WTC11 (cell line): ENCODE measurements around the gene C6orf141. TPM values are rescaled to one million over a fixed set of nuclear protein-coding genes. Genes with fewer than 3 reads are reported as not detected.

Source experiments
- ATAC-seq: fragments of 200-7000 bp; cut with Tn5 transposase; 2 replicates; pipeline ENCODE4 v1.10.0; 2021; ENCODE audit warnings: mild to moderate bottlenecking, moderate library complexity
- CTCF ChIA-PET: fragments of 300-600 bp; sonication (Branson Sonifier 250); formaldehyde crosslinking; loops from one replicate; lab custom pipeline; 2021; ENCODE audit warnings: antibody characterized with exemption; lab: Charles Lee
- POLR2A ChIA-PET: fragments of 350-600 bp; sonication (Branson Sonifier 250); formaldehyde crosslinking; loops from one replicate; lab custom pipeline; 2021; ENCODE audit warnings: antibody characterized with exemption; lab: Charles Lee
- DNase-seq: peaks from one replicate; pipeline ENCODE4 v3.0.0; 2021; ENCODE audit warnings: low spot score
- H3K27ac Mint-ChIP-seq: 2 replicates; pipeline ENCODE4 v1.8.0; 2021; ENCODE audit warnings: mixed read lengths
- H3K27me3 Mint-ChIP-seq: 2 replicates; pipeline ENCODE4 v1.8.0; 2021; ENCODE audit warnings: low read depth, mild to moderate bottlenecking, moderate library complexity, mixed read lengths
- H3K36me3 Mint-ChIP-seq: 2 replicates; pipeline ENCODE4 v1.8.0; 2021; ENCODE audit warnings: mixed read lengths
- H3K4me1 Mint-ChIP-seq: 2 replicates; pipeline ENCODE4 v1.8.0; 2022; ENCODE audit warnings: mixed read lengths
- H3K4me3 Mint-ChIP-seq: 2 replicates; pipeline ENCODE4 v1.8.0; 2021; ENCODE audit warnings: mild to moderate bottlenecking, moderate library complexity, mixed read lengths
- H3K9me3 Mint-ChIP-seq: 2 replicates; pipeline ENCODE4 v1.8.0; 2021; ENCODE audit warnings: mixed read lengths
- CDX4 ChIP-seq: fragments of 250-450 bp; sonication (Bioruptor Pico); IDR thresholded peaks from 2 replicates; pipeline ENCODE4 v1.9.0; 2021; ENCODE audit warnings: moderate library complexity, mild to moderate bottlenecking, inconsistent platforms, borderline replicate concordance
- CREB1 ChIP-seq: sonication (generic); formaldehyde crosslinking; IDR thresholded peaks from 2 replicates; pipeline ENCODE4 v1.8.0; 2023; ENCODE audit warnings: mild to moderate bottlenecking, missing genetic modification reagents
- E2F5 ChIP-seq: sonication (generic); formaldehyde crosslinking; IDR thresholded peaks from 2 replicates; pipeline ENCODE4 v1.8.1; 2022; ENCODE audit warnings: mild to moderate bottlenecking, moderate library complexity, missing genetic modification reagents
- FOXJ3 ChIP-seq: sonication (generic); formaldehyde crosslinking; IDR thresholded peaks from 2 replicates; pipeline ENCODE4 v1.9.0; 2021; ENCODE audit warnings: missing genetic modification reagents, mild to moderate bottlenecking, borderline replicate concordance
- JAZF1 ChIP-seq: fragments of 250-450 bp; sonication (Bioruptor Pico); IDR thresholded peaks from 2 replicates; pipeline ENCODE4 v1.9.0; 2021; ENCODE audit warnings: moderate library complexity, mild to moderate bottlenecking, inconsistent platforms
- KAT7 ChIP-seq: sonication (generic); formaldehyde crosslinking; IDR thresholded peaks from 2 replicates; pipeline ENCODE4 v1.8.1; 2023; ENCODE audit warnings: missing genetic modification reagents, mild to moderate bottlenecking, borderline replicate concordance
- MYBL2 ChIP-seq: sonication (generic); formaldehyde crosslinking; IDR thresholded peaks from 2 replicates; pipeline ENCODE4 v1.8.1; 2023; ENCODE audit warnings: mild to moderate bottlenecking, moderate library complexity, missing genetic modification reagents
- NFYB ChIP-seq: sonication (generic); formaldehyde crosslinking; conservative IDR thresholded peaks from 2 replicates; pipeline ENCODE4 v1.8.0; 2022; ENCODE audit warnings: low read depth, missing genetic modification reagents
- NR1H2 ChIP-seq: sonication (generic); formaldehyde crosslinking; IDR thresholded peaks from 2 replicates; pipeline ENCODE4 v1.9.0; 2021; ENCODE audit warnings: mild to moderate bottlenecking, moderate library complexity, missing genetic modification reagents
- NR2C2 ChIP-seq: sonication (generic); formaldehyde crosslinking; IDR thresholded peaks from 2 replicates; pipeline ENCODE4 v1.8.0; 2022; ENCODE audit warnings: mild to moderate bottlenecking, missing genetic modification reagents
- PRRX2 ChIP-seq: fragments of 250-450 bp; sonication (Bioruptor Pico); IDR thresholded peaks from 2 replicates; pipeline ENCODE4 v1.8.0; 2021; ENCODE audit warnings: mild to moderate bottlenecking
- RELA ChIP-seq: sonication (generic); formaldehyde crosslinking; IDR thresholded peaks from 2 replicates; pipeline ENCODE4 v1.8.1; 2022; ENCODE audit warnings: missing genetic modification reagents, mild to moderate bottlenecking, borderline replicate concordance
- RORB ChIP-seq: fragments of 250-450 bp; sonication (Bioruptor Pico); IDR thresholded peaks from 2 replicates; pipeline ENCODE4 v1.9.0; 2021; ENCODE audit warnings: mild to moderate bottlenecking
- TCF7 ChIP-seq: sonication (generic); formaldehyde crosslinking; IDR thresholded peaks from 2 replicates; pipeline ENCODE4 v1.8.0; 2022; ENCODE audit warnings: mild to moderate bottlenecking, low read depth, missing genetic modification reagents, moderate library complexity
- ZNF219 ChIP-seq: sonication (generic); formaldehyde crosslinking; IDR thresholded peaks from 2 replicates; pipeline ENCODE4 v1.8.0; 2023; ENCODE audit warnings: missing genetic modification reagents, mild to moderate bottlenecking, borderline replicate concordance
- total RNA-seq: library from RNA; stranded (reverse); gene quantifications from 3 replicates; pipeline ENCODE4 v1.2.3, GENCODE V29; 2021
- TF ChIP-seq, protein P1 (sequence below): sonication (generic); formaldehyde crosslinking; IDR thresholded peaks from 2 replicates; pipeline ENCODE4 v1.8.1; 2023; ENCODE audit warnings: mild to moderate bottlenecking, missing genetic modification reagents, borderline replicate concordance
- TF ChIP-seq, protein P2 (sequence below): sonication (generic); formaldehyde crosslinking; IDR thresholded peaks from 2 replicates; pipeline ENCODE4 v1.8.1; 2023; ENCODE audit warnings: mild to moderate bottlenecking, moderate library complexity, missing genetic modification reagents

The C6orf141 gene
- total RNA-seq, 1 experiment from 2014 or later = 14.4 TPM

- H3K4me3 Mint-ChIP-seq = no peak overlapping the region
- H3K36me3 Mint-ChIP-seq = peaks cover 27% of the 10 kb centered on the region
- ChIA-PET CTCF (interaction anchor here (0.7 kb wide), 1 partner anchor 9 kb away, joined by 3 read pairs; no protein-coding TSS in a partner anchor), POLR2A (no interaction called here)
- DNase-seq = no peak
- H3K4me1 Mint-ChIP-seq = peaks cover 35% of the 10 kb centered on the region
- TF ChIP-seq RELA (no peak), NR2C2 (CRISPR knock-in tag) (no peak), ZNF219 (no peak), NFYB (CRISPR knock-in tag) (no peak), CREB1 (CRISPR knock-in tag) (no peak), TCF7 (no peak), KAT7 (CRISPR knock-in tag) (no peak), PRRX2 (no peak), FOXJ3 (no peak)
- TF ChIP-seq, protein P1, sequence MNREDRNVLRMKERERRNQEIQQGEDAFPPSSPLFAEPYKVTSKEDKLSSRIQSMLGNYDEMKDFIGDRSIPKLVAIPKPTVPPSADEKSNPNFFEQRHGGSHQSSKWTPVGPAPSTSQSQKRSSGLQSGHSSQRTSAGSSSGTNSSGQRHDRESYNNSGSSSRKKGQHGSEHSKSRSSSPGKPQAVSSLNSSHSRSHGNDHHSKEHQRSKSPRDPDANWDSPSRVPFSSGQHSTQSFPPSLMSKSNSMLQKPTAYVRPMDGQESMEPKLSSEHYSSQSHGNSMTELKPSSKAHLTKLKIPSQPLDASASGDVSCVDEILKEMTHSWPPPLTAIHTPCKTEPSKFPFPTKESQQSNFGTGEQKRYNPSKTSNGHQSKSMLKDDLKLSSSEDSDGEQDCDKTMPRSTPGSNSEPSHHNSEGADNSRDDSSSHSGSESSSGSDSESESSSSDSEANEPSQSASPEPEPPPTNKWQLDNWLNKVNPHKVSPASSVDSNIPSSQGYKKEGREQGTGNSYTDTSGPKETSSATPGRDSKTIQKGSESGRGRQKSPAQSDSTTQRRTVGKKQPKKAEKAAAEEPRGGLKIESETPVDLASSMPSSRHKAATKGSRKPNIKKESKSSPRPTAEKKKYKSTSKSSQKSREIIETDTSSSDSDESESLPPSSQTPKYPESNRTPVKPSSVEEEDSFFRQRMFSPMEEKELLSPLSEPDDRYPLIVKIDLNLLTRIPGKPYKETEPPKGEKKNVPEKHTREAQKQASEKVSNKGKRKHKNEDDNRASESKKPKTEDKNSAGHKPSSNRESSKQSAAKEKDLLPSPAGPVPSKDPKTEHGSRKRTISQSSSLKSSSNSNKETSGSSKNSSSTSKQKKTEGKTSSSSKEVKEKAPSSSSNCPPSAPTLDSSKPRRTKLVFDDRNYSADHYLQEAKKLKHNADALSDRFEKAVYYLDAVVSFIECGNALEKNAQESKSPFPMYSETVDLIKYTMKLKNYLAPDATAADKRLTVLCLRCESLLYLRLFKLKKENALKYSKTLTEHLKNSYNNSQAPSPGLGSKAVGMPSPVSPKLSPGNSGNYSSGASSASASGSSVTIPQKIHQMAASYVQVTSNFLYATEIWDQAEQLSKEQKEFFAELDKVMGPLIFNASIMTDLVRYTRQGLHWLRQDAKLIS = no peak
- TF ChIP-seq, protein P2, sequence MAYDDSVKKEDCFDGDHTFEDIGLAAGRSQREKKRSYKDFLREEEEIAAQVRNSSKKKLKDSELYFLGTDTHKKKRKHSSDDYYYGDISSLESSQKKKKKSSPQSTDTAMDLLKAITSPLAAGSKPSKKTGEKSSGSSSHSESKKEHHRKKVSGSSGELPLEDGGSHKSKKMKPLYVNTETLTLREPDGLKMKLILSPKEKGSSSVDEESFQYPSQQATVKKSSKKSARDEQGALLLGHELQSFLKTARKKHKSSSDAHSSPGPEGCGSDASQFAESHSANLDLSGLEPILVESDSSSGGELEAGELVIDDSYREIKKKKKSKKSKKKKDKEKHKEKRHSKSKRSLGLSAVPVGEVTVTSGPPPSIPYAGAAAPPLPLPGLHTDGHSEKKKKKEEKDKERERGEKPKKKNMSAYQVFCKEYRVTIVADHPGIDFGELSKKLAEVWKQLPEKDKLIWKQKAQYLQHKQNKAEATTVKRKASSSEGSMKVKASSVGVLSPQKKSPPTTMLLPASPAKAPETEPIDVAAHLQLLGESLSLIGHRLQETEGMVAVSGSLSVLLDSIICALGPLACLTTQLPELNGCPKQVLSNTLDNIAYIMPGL (CRISPR knock-in tag) = no peak
- TF ChIP-seq, all 79 proteins: peak for 0
- H3K27me3 Mint-ChIP-seq = peaks cover 98% of the 10 kb centered on the region
- H3K9me3 Mint-ChIP-seq = no peaks in the 10 kb centered on the region
- no peak overlapping the region for H3K27ac Mint-ChIP-seq
- no peak for ATAC-seq
These were observed 6.7 kb downstream of the C6orf141 start for GRCh38 chr6:49557177-49557576.

DNA sequence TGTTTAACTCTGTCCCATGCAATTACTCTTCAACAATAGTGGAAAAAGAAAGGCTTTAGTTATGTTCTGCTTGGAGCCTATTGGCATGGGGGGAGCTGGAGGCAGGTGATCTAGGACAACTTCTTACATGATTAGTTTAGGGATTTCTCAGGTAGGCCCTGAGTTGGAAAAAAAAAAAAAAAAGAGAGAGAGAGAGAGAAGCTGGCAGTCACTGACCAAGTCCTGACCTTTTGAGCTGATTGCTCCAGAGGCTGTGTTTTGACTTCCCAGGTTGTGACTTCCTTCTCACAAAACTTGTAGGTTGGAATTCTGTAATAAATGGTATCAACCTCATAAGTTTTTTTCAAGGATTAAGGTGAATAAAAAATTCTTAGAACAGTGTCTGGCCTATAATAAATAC, 7.8 kb downstream of the C6orf141 start:
- Mint-ChIP-seq H3K27me3 (peaks cover 94% of the 10 kb centered on the region), H3K36me3 (peaks cover 27% of the 10 kb centered on the region), H3K4me1 (peaks cover 24% of the 10 kb centered on the region), H3K27ac (no peak overlapping the region), H3K9me3 (no peaks in the 10 kb centered on the region), H3K4me3 (no peak overlapping the region)
- no peak for ATAC-seq
- DNase-seq = no peak
- TF ChIP-seq JAZF1 (no peak), TCF7 (no peak), RORB (no peak), MYBL2 (CRISPR knock-in tag) (no peak), CDX4 (no peak), NR1H2 (CRISPR knock-in tag) (no peak), E2F5 (CRISPR knock-in tag) (no peak)
- POLR2A ChIA-PET = interaction anchor here (1.1 kb wide), 1 partner anchor 16 kb away, joined by 6 read pairs; no protein-coding TSS in a partner anchor
- CTCF ChIA-PET = no interaction called here
